Measurements from ENCODE around the gene SPTB.

Gene SPTB

DNA sequence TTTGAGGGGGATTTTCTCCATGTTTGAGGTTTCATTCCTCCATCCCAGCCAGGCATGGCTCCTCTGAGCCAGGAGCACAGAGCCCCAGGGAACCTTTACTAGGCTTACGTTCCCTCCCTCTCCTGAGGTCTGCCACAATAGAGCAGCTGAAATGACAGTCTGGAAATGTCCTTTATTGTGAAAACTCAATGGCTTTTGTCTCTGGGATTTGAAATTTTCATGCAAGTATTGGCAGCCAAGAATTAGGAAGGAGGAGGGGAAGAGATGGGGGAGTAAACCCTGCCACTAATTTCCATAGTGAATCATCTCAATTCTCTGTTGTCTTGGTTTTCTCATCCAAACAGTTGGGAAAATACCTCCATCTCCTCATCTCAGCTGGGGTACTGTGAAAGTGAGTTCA is 178.0 kb downstream of the SPTB start:
- DNase-seq (ENCODE audit: low read depth), result no peak
- TF ChIP-seq, protein P1, sequence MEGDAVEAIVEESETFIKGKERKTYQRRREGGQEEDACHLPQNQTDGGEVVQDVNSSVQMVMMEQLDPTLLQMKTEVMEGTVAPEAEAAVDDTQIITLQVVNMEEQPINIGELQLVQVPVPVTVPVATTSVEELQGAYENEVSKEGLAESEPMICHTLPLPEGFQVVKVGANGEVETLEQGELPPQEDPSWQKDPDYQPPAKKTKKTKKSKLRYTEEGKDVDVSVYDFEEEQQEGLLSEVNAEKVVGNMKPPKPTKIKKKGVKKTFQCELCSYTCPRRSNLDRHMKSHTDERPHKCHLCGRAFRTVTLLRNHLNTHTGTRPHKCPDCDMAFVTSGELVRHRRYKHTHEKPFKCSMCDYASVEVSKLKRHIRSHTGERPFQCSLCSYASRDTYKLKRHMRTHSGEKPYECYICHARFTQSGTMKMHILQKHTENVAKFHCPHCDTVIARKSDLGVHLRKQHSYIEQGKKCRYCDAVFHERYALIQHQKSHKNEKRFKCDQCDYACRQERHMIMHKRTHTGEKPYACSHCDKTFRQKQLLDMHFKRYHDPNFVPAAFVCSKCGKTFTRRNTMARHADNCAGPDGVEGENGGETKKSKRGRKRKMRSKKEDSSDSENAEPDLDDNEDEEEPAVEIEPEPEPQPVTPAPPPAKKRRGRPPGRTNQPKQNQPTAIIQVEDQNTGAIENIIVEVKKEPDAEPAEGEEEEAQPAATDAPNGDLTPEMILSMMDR (IDR thresholded peaks at IDR 0.05; ENCODE audit: low read depth, low read length, missing control alignments), result no peak
- in situ Hi-C loops (cut with HindIII; ENCODE audit: low sequenced_read_pairs), result no loop called here
- no peak overlapping the region for H3K4me3 ChIP-seq (ENCODE audit: low read depth, low read length)

DNA sequence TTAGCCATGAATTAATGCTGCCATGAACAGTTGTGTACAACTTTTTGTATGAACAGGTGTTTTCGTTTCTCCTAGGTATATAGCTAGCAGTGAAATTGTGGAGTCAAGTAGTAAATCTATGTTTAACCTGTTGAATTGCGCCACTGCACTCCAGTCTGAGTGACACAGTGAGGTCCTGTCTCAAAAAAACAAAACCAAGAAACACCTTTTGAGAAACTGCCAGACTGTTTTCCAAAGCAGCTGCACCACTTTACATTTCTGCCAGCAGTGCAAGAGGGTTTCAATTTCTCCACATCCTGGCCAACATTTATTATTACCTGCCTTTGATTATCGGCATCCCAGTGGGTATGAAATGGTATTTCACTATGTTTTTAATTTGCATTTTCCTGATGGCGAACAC is 178.8 kb downstream of the SPTB start:
- in situ Hi-C loops (cut with HindIII; ENCODE audit: low sequenced_read_pairs), result no loop called here
- no peak for DNase-seq (ENCODE audit: low read depth)
- TF ChIP-seq, protein P1 (IDR thresholded peaks at IDR 0.05; ENCODE audit: low read depth, low read length, missing control alignments), result no peak
- H3K4me3 ChIP-seq (ENCODE audit: low read depth, low read length), result no peak overlapping the region

DNA sequence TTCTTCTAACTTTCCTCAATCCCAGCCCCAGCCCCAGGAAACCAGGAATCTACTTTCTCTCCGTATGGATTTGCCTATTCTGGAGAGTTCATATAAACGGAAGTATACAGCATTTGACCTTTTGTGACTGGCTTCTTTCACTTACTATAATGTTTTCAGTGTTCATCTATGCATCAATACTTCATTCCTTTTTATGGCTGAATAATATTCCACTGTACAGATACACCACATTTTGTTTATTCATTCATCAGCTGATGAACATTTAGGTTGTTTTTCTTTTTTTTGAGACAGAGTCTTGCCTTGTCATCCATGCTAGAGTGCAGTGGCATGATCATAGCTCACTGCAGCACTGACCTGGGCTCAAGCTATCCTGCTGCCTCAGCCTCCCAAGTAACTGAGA is 179.4 kb downstream of the SPTB start:
- DNase-seq (ENCODE audit: low read depth), result no peak
- no peak overlapping the region for H3K4me3 ChIP-seq (ENCODE audit: low read depth, low read length)
- in situ Hi-C loops (cut with HindIII; ENCODE audit: low sequenced_read_pairs), result no loop called here
- TF ChIP-seq, protein P1 (IDR thresholded peaks at IDR 0.05; ENCODE audit: low read depth, low read length, missing control alignments), result no peak

DNA sequence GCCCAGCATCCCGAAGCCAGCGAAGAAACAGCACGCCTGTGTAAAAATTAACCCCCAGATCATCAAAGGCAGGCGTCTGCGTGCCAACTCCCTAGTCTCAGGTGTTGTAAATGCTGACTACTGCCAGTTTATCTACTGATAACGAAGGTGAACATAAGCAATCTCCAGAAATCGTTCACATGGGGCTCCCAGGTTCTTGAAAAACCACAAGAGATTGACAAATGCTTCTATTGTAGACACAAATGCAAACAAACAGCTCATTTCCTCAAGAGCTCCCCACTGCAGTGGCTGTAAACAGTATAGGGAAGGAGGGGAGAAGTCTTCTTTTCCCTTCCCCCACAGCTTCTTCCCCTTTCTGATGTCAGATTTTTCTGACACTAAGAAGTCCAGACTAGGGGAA is 180.8 kb downstream of the SPTB start:
- H3K4me3 ChIP-seq (ENCODE audit: low read depth, low read length), result no peak overlapping the region
- in situ Hi-C loops (cut with HindIII; ENCODE audit: low sequenced_read_pairs), result loop anchor here (10.0 kb wide), 1 partner anchor 56 kb away; no protein-coding TSS in a partner anchor
- TF ChIP-seq, protein P1 (IDR thresholded peaks at IDR 0.05; ENCODE audit: low read depth, low read length, missing control alignments), result no peak
- no peak for DNase-seq (ENCODE audit: low read depth)

DNA sequence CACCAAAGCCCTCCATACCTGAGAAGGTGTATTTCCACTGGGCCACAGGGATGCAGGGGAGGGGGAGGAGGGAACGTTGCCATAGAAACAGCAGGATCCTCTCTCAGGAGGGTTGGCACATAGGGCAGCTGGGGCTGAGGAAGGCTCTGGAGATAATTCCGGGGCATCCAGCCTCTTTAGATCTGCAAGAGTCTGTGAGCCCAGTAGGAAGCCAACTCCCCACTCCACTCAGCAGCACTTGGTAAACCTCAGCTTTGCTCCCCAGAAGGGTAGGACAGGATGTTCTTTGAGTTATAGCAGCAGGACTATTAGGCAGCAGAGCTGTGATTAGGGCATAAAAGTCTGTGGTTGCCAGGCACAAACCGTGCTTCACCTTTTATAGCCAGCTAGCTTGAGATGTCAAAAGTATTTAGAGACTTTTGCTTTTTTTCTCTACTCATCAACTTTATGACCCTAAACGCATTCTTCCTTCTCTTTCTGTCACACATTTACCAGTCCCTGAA is 183.3 kb downstream of the SPTB start:
- no peak for DNase-seq (ENCODE audit: low read depth)
- TF ChIP-seq, protein P1 (IDR thresholded peaks at IDR 0.05; ENCODE audit: low read depth, low read length, missing control alignments), result no peak
- in situ Hi-C loops (cut with HindIII; ENCODE audit: low sequenced_read_pairs), result loop anchor here (10.0 kb wide), 1 partner anchor 58 kb away; no protein-coding TSS in a partner anchor
- H3K4me3 ChIP-seq (ENCODE audit: low read depth, low read length), result no peak overlapping the region
